HG03342 (cell line): Measurements from ENCODE around the gene ZSWIM5.
"Not testable (repeated sequence)": the region's sequence is repeated elsewhere in the genome, so short reads cannot be mapped to it uniquely, and the experiment has no call there.

Experiments
- ATAC-seq: cut with Tn5 transposase; IDR thresholded peaks from one replicate; pipeline ENCODE4 v1.9.1; 2021; ENCODE audit warnings: mild to moderate bottlenecking, moderate library complexity; ENCODE audit not compliant: unreplicated experiment

Gene ZSWIM5

DNA sequence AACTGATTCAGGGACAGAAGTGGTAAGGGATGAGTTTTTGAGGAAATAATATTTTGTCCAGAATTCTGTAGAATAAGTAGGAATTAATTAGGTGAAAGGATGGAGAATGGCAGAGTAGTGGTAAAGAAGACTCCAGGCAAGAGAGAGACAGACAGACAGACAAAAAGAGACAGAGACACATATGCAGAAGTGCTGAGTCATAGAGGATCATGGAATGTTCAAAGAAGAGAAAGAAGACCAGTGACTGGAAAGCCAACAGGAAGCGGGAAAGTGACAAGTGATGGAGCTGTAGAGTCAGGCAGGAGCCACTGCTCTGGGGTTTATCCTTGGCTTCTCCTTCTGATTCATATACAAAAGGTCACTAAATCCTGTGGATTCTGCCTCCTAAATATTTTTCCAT is 108.5 kb downstream of the ZSWIM5 start:
- no peak for ATAC-seq

GRCh38 chr1:45097079-45097478 is 109.3 kb downstream of the ZSWIM5 start:
- no peak for ATAC-seq

- ATAC-seq = no peak
Measured at GRCh38 chr1:45095450-45095849, 111.0 kb downstream of the ZSWIM5 start.

GRCh38 chr1:45094371-45094770 is 112.0 kb downstream of the ZSWIM5 start:
- ATAC-seq = not testable (repeated sequence)

DNA sequence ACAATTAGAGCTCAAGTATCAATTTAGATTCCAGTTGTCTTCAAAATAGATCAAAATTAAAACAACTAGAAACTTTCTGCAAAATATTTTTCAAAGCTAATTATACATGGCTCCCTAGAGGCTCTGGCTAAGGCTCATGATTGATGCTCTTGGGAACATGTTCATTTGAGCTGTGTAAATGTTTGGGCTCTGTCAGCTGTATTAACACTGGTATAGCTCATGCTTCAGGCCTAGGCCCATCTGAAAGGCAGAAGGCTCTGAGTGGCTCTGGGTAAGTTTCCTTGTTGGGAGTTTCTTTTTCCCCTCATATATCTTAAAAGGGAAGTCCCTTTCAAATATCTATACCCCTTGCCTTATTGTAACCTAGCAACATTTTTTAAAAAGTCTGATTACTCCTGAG is 113.1 kb downstream of the ZSWIM5 start:
- ATAC-seq = no peak

DNA sequence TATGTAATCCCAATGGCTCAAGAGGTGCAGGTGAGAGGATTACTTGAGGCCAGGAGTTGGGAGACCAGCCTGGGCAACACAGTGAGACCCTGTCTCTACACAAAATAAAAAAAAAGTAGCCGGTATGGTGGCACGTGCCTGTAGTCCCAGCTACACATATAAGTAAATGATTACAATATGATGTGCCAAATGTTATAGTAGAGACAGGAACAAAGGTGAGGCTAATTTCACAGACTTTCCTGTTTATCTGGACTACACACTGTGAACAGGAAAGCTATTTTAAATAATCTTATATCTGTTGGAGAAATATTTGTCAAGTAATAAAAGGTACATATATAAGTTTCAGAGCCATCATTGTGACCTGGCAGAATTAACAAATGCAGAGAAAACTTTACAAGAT is 116.7 kb downstream of the ZSWIM5 start:
- no peak for ATAC-seq

DNA sequence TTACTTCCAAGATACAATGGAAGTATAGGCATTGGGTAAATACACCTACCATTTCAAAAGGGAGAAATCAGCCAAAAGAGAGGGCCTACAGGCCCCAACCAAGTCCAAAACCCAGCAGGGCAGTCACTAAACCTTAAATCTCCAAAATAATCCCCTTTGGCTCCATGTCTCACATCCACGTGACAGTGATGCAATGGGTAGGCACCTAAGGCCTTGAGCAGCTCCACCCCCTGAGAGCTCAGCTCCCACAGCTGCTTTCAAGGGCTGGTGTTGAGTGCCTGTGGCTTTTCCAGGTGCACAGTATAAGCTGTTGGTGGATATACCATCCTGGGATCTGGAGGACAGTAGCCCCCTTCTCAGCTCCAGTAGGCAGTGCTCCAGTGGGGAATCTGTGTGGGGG is 121.8 kb downstream of the ZSWIM5 start:
- ATAC-seq = no peak

- ATAC-seq = no peak
Measured at GRCh38 chr1:45079533-45079932, 126.9 kb downstream of the ZSWIM5 start.

DNA sequence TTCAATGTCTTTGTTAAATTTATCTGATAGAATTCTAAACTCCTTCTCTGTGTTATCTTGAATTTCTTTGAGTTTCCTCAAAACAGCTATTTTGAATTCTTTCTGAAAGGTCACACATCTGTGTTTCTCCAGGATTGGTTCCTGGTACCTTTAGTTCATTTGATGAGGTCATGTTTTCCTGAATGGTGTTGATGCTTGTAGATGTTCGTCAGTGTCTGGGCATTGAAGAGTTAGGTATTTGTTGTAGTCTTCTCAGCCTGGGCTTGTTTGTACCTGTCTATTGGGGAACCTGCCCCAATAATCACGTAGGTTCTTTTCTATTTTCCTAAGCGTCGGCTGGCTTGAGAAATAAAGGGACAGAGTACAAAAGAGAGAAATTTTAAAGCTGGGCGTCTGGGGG is 129.4 kb downstream of the ZSWIM5 start:
- ATAC-seq = not testable (repeated sequence)

DNA sequence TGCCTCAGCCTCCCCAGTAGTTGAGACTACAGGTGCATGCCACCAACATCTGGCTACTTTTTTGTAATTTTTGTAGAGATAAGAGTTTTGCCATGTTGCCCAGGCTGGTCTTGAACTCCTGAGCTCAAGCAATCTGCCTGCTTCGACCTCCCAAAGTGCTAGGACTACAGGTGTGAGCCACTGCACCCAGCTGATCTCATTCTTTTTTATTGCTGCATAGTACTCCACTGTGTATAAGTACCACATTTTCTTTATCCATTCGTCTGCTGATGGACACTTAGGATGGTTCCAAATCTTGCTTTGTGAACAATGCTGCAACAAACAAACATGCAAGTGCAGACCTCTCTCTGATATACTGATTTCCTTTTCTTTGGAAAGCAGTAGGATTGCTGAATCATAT is 134.8 kb downstream of the ZSWIM5 start:
- ATAC-seq = no peak

GRCh38 chr1:45067806-45068205 is 138.6 kb downstream of the ZSWIM5 start:
- ATAC-seq = no peak

DNA sequence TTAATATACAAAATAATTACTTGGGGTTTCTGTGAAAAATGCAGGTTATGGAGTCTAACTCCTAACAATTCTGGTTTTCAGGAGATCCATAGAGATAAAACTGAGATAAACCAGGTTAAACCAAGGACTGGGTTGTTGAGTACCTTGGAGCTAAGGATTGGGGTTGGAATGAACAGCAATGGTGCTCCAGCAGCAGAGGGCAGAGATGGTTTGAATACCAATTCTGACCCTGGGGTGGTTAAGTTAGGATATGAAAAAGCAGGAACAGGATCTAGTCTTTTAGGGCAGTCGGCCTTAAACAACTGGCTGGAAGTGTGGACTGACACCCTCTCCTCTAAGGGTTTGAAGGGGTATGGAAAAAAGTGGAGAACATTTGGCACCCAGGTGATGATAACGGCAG is 141.3 kb downstream of the ZSWIM5 start:
- ATAC-seq = no peak

GRCh38 chr1:45062463-45062862 is 143.9 kb downstream of the ZSWIM5 start:
- not testable (repeated sequence) for ATAC-seq

- ATAC-seq = no peak
Measured at GRCh38 chr1:45059829-45060228, 146.6 kb downstream of the ZSWIM5 start.

GRCh38 chr1:45057542-45057941 is 148.9 kb downstream of the ZSWIM5 start:
- no peak for ATAC-seq

- ATAC-seq = no peak
Measured at GRCh38 chr1:45051005-45051772, 155.2 kb downstream of the ZSWIM5 start.

DNA sequence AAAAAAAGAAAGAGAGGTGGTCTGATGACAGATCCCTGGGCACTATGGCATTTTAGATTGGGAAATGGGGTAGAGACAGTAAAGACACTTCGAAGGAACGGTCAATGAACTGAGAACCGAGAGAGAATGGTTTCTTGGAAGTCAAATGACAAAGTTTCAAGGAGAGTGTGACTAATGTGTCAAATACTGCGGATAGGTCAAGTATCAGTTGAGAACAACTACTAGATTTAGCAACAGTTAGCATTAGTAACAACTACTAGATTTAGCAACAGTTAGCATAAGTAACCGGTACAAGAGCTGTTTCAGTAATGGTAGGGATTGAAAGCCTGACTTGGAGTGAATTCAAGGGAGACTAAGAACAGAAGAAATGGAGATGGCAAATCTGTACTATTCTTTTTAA is 159.4 kb downstream of the ZSWIM5 start:
- no peak for ATAC-seq

- no peak for ATAC-seq
Measured at GRCh38 chr1:45044916-45045315, 161.5 kb downstream of the ZSWIM5 start.

DNA sequence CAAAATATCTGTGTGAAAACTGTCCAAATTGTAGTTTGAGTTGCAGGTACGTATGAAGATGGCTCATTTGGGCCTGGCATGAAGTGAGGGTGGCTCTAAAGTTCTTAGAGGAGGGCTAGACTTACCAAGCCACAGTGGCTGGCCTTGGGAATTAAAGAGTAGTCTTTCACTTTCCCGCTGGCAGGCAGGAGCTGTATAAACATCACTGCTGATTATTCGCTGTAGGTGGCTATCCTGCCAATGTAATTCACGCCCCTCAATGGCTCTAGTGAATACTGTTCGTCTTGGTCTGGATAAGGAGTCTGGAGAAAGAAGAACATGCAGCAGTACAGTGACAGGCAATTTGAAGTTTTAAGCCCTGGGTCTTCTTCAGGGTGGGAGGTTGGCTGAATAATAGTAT is 163.3 kb downstream of the ZSWIM5 start:
- ATAC-seq = no peak

- ATAC-seq = no peak
Measured at GRCh38 chr1:45040297-45040696, 166.1 kb downstream of the ZSWIM5 start.

- no peak for ATAC-seq
Measured at GRCh38 chr1:45038661-45039364, 167.6 kb downstream of the ZSWIM5 start.

DNA sequence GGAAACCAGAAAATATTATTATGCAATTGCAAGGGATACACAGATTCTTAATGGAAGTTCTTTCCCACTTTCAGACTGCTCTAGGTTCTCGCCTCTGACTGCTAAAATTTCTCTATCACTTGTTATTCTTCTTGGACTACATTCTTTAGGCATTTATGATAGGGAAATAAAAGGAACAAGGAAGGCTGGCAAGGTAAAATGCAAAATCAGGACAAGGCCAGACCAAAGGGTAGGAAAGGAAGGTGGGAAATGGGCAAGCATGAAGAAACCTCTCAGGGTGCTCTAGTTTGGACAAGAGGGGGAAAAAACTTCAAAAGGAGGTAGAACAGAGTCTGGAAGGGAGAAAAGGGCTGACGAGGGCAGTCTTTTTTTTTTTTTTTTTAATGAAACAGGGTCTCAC is 168.2 kb downstream of the ZSWIM5 start:
- ATAC-seq = no peak
